Neural crest cell (in vitro differentiated cells): Measurements from ENCODE around the gene TBX18. TPM values are rescaled to one million over a fixed set of nuclear protein-coding genes. Genes with fewer than 3 reads are reported as not detected.

ENCODE experiments used
- DNase-seq: peaks from one replicate; pipeline ENCODE4 v3.0.0; 2021; ENCODE audit warnings: low read depth, mixed read lengths, low spot score
- H3K27ac Mint-ChIP-seq: one replicate; pipeline ENCODE4 v1.8.0; 2021; ENCODE audit warnings: mild to moderate bottlenecking, mixed read lengths; ENCODE audit not compliant: unreplicated experiment
- H3K27me3 Mint-ChIP-seq: 2 replicates; pipeline ENCODE4 v1.8.0; 2021; ENCODE audit warnings: low read depth, mild to moderate bottlenecking, mixed read lengths
- H3K36me3 Mint-ChIP-seq: 2 replicates; pipeline ENCODE4 v1.8.0; 2021; ENCODE audit warnings: low read depth, mild to moderate bottlenecking, mixed read lengths
- H3K4me1 Mint-ChIP-seq: 2 replicates; pipeline ENCODE4 v1.8.0; 2021; ENCODE audit warnings: mixed read lengths
- H3K4me3 Mint-ChIP-seq: one replicate; pipeline ENCODE4 v1.8.0; 2021; ENCODE audit warnings: mild to moderate bottlenecking, mixed read lengths
- H3K9me3 Mint-ChIP-seq: 2 replicates; pipeline ENCODE4 v1.8.0; 2021; ENCODE audit warnings: mixed read lengths
- total RNA-seq: library from RNA; stranded (reverse); gene quantifications from 2 replicates; pipeline ENCODE4 v1.2.1, GENCODE V29; 2021
- TF ChIP-seq, protein P1 (sequence below): fragments of 200-600 bp; sonication (generic); conservative IDR thresholded peaks from 2 replicates; pipeline ENCODE4 v1.5.0; 2021; ENCODE audit warnings: antibody characterized with exemption, mild to moderate bottlenecking

TBX18 gene
- total RNA-seq, 1 donor from 2014 or later, result 0.47 TPM

- Mint-ChIP-seq H3K36me3 (no peaks in the 10 kb centered on the region), H3K27ac (no peak overlapping the region), H3K4me3 (no peak overlapping the region), H3K4me1 (no peaks in the 10 kb centered on the region), H3K27me3 (peaks cover 15% of the 10 kb centered on the region), H3K9me3 (no peaks in the 10 kb centered on the region)
- DNase-seq, result no peak
- TF ChIP-seq, protein P1, sequence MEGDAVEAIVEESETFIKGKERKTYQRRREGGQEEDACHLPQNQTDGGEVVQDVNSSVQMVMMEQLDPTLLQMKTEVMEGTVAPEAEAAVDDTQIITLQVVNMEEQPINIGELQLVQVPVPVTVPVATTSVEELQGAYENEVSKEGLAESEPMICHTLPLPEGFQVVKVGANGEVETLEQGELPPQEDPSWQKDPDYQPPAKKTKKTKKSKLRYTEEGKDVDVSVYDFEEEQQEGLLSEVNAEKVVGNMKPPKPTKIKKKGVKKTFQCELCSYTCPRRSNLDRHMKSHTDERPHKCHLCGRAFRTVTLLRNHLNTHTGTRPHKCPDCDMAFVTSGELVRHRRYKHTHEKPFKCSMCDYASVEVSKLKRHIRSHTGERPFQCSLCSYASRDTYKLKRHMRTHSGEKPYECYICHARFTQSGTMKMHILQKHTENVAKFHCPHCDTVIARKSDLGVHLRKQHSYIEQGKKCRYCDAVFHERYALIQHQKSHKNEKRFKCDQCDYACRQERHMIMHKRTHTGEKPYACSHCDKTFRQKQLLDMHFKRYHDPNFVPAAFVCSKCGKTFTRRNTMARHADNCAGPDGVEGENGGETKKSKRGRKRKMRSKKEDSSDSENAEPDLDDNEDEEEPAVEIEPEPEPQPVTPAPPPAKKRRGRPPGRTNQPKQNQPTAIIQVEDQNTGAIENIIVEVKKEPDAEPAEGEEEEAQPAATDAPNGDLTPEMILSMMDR, result no peak
These were observed 46.1 kb downstream of the TBX18 start for GRCh38 chr6:84718038-84718955.

DNA sequence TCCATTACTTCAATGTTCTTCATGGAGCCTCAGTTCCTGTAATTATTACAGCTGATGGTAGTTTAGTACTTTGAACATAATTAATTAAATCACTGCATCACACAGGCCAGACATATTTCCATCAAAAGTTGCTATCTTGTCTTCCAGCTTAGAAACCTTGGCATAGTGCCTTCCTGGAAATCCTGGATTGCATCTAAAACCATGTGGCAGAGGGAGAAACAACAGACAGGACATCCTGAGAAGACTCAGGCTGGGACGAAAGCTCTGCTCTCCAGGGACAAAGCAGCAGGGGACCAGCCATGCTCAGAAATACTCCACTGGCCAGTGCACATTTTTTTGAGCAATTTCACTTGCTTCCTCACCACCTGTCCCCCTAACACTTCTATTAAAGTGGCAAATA, 55.3 kb downstream of the TBX18 start:
- Mint-ChIP-seq H3K27me3 (no peaks in the 10 kb centered on the region), H3K4me3 (no peak overlapping the region), H3K36me3 (no peaks in the 10 kb centered on the region), H3K27ac (no peak overlapping the region), H3K9me3 (peaks cover 2% of the 10 kb centered on the region), H3K4me1 (no peaks in the 10 kb centered on the region)
- no peak for DNase-seq
- TF ChIP-seq, protein P1, result no peak

- no peaks in the 10 kb centered on the region for H3K36me3 Mint-ChIP-seq
- H3K9me3 Mint-ChIP-seq, result no peaks in the 10 kb centered on the region
- no peak overlapping the region for H3K4me3 Mint-ChIP-seq
- DNase-seq, result no peak
- TF ChIP-seq, protein P1, result no peak
- no peaks in the 10 kb centered on the region for H3K27me3 Mint-ChIP-seq
- H3K27ac Mint-ChIP-seq, result peak overlapping the region; percentile 35
- H3K4me1 Mint-ChIP-seq, result no peaks in the 10 kb centered on the region
These were observed 57.2 kb downstream of the TBX18 start for GRCh38 chr6:84707171-84707570.

DNA sequence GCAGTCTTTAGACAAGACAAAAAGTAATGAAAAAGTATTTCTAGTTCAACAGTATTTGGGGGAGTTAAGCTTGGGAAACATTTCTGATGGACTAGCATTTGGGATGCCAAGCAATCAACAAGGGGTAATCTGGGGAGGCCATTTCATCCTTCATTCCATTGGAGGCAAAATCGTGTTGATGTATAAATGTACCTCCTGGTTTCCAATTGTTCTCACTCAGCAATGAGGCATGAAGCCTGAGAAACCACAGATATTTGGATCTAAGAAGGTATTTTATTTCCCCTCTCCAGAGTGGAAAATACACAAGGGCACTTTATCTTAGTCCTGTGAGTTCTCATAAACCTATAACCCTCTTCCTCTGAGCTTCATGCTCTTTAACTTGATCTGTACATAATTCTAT, 68.2 kb downstream of the TBX18 start:
- H3K9me3 Mint-ChIP-seq, result no peaks in the 10 kb centered on the region
- no peak for DNase-seq
- TF ChIP-seq, protein P1, result no peak
- no peak overlapping the region for H3K27ac Mint-ChIP-seq
- no peaks in the 10 kb centered on the region for H3K36me3 Mint-ChIP-seq
- H3K4me1 Mint-ChIP-seq, result no peaks in the 10 kb centered on the region
- peaks cover 11% of the 10 kb centered on the region for H3K27me3 Mint-ChIP-seq
- H3K4me3 Mint-ChIP-seq, result no peak overlapping the region

GRCh38 chr6:84691978-84692623, 72.3 kb downstream of the TBX18 start:
- H3K9me3 Mint-ChIP-seq, result no peaks in the 10 kb centered on the region
- peaks cover 11% of the 10 kb centered on the region for H3K4me1 Mint-ChIP-seq
- no peak overlapping the region for H3K27ac Mint-ChIP-seq
- H3K36me3 Mint-ChIP-seq, result no peaks in the 10 kb centered on the region
- peaks cover 7% of the 10 kb centered on the region for H3K27me3 Mint-ChIP-seq
- no peak overlapping the region for H3K4me3 Mint-ChIP-seq
- DNase-seq, result no peak
- TF ChIP-seq, protein P1, result no peak
